ENCODE measurements around the gene CPNE8.

Gene CPNE8

GRCh38 chr12:38610808-38611350, 294.5 kb downstream of the CPNE8 start:
- DNase-seq: no peak

DNA sequence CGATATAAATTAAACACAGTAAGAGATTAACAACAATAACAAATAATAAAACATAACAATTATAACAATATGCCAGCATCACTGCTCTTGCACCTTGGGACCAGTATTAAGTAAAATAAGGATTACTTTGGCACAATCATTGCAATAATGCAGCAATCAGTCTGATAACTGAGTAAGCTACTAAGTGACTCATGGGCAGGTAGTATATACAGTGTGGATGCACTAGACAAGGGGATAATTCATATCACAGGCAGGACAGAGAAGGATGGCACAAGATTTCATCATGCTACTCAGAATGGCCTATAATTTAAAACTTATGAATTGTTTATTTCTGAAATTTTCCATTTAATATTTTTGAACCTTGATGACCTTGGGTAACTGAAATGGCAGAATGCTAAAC, 298.1 kb downstream of the CPNE8 start:
- DNase-seq: no peak

Measured in eye (tissue), 1 donor.